CD4-positive, alpha-beta T cell treated with Interferon gamma for 1 hour (primary cell): Measurements from ENCODE around the gene CBARP.
"Not testable (repeated sequence)": the region's sequence is repeated elsewhere in the genome, so short reads cannot be mapped to it uniquely, and the experiment has no call there.

Experiments
- DNase-seq: peaks from one replicate; pipeline ENCODE4 v3.0.0-alpha.2; 2020

Gene CBARP

GRCh38 chr19:1224047-1224825 is 13.6 kb downstream of the CBARP start:
- no peak for DNase-seq

- DNase-seq = peak; percentile 26
These were observed 14.6 kb downstream of the CBARP start for GRCh38 chr19:1223018-1223855.

GRCh38 chr19:1222394-1222793 is 15.4 kb downstream of the CBARP start:
- no peak for DNase-seq

- DNase-seq = no peak
These were observed 15.9 kb downstream of the CBARP start for GRCh38 chr19:1221904-1222255.

GRCh38 chr19:1220976-1221903 is 16.6 kb downstream of the CBARP start:
- no peak for DNase-seq

- DNase-seq = no peak
These were observed 17.3 kb downstream of the CBARP start for GRCh38 chr19:1220477-1220930.

GRCh38 chr19:1219786-1220476 is 17.9 kb downstream of the CBARP start:
- no peak for DNase-seq

- DNase-seq = no peak
These were observed 18.8 kb downstream of the CBARP start for GRCh38 chr19:1218751-1219567.

- no peak for DNase-seq
These were observed 20.4 kb downstream of the CBARP start for GRCh38 chr19:1217366-1217765.

- DNase-seq = no peak
These were observed 21.0 kb downstream of the CBARP start for GRCh38 chr19:1216756-1217155.

- no peak for DNase-seq
These were observed 22.7 kb downstream of the CBARP start for GRCh38 chr19:1214862-1215731.

GRCh38 chr19:1214299-1214861 is 23.4 kb downstream of the CBARP start:
- DNase-seq = no peak

GRCh38 chr19:1213391-1214286 is 24.2 kb downstream of the CBARP start:
- DNase-seq = peak; percentile 81

- DNase-seq = no peak
These were observed 26.1 kb downstream of the CBARP start for GRCh38 chr19:1211494-1212234.

GRCh38 chr19:1210227-1210538 is 27.6 kb downstream of the CBARP start:
- no peak for DNase-seq

GRCh38 chr19:1208830-1209229 is 29.0 kb downstream of the CBARP start:
- DNase-seq = not testable (repeated sequence)

- DNase-seq = peak; percentile 36
These were observed 30.8 kb downstream of the CBARP start for GRCh38 chr19:1206864-1207450.
